Activated T-cell treated with anti-CD3 and anti-CD28 coated beads, Interleukin-2, amount 50 U/mL, for 4 hours (primary cell): ENCODE results near the gene ASXL2. TPM values are rescaled to one million over a fixed set of nuclear protein-coding genes. Genes with fewer than 3 reads are reported as not detected.

Experiments
- ATAC-seq, 2 donors: fragments of 200-7000 bp; cut with Tn5 transposase; one replicate each; pipeline ENCODE4 v1.10.0; 2021
- DNase-seq: peaks from one replicate; pipeline ENCODE4 v3.0.0-alpha.2; 2020
- H3K27me3 Mint-ChIP-seq: one replicate; pipeline ENCODE4 v1.8.0; 2021; ENCODE audit warnings: low read depth, mixed read lengths
- H3K36me3 Mint-ChIP-seq: one replicate; pipeline ENCODE4 v1.8.0; 2022; ENCODE audit warnings: mixed read lengths; ENCODE audit not compliant: insufficient read depth
- H3K4me1 Mint-ChIP-seq: one replicate; pipeline ENCODE4 v1.8.0; 2021; ENCODE audit warnings: low read depth, mixed read lengths
- H3K4me3 Mint-ChIP-seq: one replicate; pipeline ENCODE4 v1.8.0; 2021; ENCODE audit warnings: mild to moderate bottlenecking, moderate library complexity, mixed read lengths
- H3K9me3 Mint-ChIP-seq: one replicate; pipeline ENCODE4 v1.8.0; 2021; ENCODE audit warnings: mixed read lengths
- total RNA-seq, 3 donors: library from RNA; stranded (reverse); gene quantifications; one replicate each; pipeline ENCODE4 v1.2.1, GENCODE V29; 2021

The ASXL2 gene
- total RNA-seq, 3 donors from 2014 or later: 27.2 to 38.5 (median 37.5) TPM

- no peaks in the 10 kb centered on the region for H3K27me3 Mint-ChIP-seq
- no peak for ATAC-seq
- DNase-seq: no peak
- H3K9me3 Mint-ChIP-seq: no peaks in the 10 kb centered on the region
- H3K4me1 Mint-ChIP-seq: peaks cover 22% of the 10 kb centered on the region
- H3K4me3 Mint-ChIP-seq: no peak overlapping the region
- peaks cover 11% of the 10 kb centered on the region for H3K36me3 Mint-ChIP-seq
Measured at GRCh38 chr2:25784404-25784803, 93.9 kb downstream of the ASXL2 start.

GRCh38 chr2:25777077-25777476 is 101.2 kb downstream of the ASXL2 start:
- Mint-ChIP-seq H3K36me3 (peaks cover 14% of the 10 kb centered on the region), H3K9me3 (no peaks in the 10 kb centered on the region), H3K4me1 (peaks cover 9% of the 10 kb centered on the region), H3K4me3 (no peak overlapping the region), H3K27me3 (no peaks in the 10 kb centered on the region)
- DNase-seq (no peak), ATAC-seq (no peak)

- Mint-ChIP-seq H3K27me3 (no peaks in the 10 kb centered on the region), H3K4me3 (no peak overlapping the region), H3K9me3 (no peaks in the 10 kb centered on the region), H3K36me3 (peaks cover 33% of the 10 kb centered on the region), H3K4me1 (peaks cover 15% of the 10 kb centered on the region)
- DNase-seq: no peak
- no peak for ATAC-seq
Measured at GRCh38 chr2:25772078-25772477, 106.2 kb downstream of the ASXL2 start.

DNA sequence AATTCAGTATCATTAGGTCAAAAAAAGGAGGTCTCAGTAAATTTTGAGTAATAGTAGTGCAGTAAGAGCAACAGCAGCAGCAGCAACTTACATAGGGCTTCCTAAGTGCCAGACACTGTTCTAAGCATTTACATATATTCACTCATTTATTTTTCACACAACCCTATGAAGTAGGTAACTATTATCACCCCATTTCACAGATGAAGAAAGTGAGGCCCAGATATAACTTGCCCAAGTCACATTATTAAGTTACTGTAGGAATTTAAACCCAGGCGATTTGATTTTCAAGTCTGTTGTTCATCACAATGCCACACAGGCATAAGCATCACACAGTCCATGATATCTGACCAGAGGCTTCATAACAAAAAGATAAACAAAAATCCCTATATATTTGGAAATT is 114.7 kb downstream of the ASXL2 start:
- no peaks in the 10 kb centered on the region for H3K9me3 Mint-ChIP-seq
- H3K4me3 Mint-ChIP-seq: no peak overlapping the region
- no peaks in the 10 kb centered on the region for H3K27me3 Mint-ChIP-seq
- DNase-seq (no peak), ATAC-seq (no peak)
- peaks cover 24% of the 10 kb centered on the region for H3K4me1 Mint-ChIP-seq
- peaks cover 44% of the 10 kb centered on the region for H3K36me3 Mint-ChIP-seq

DNA sequence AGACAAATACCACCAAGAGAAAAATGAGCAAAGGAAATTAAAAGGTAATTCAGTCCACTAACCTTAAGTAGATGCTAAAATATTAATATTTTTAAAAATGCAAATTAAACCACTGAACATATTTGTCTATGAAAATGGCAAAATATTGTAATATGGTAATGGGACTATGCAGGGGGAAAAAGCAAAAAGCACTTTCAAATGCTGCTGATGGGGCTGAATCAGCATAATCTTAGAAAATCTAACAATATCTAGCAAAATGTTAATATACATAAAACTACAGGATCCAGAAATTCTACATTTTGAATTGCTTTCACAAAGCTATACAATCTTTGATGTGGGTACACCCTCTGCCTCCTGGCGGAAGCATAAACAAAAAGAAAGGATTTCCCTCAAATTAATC is 118.0 kb downstream of the ASXL2 start:
- no peaks in the 10 kb centered on the region for H3K9me3 Mint-ChIP-seq
- H3K36me3 Mint-ChIP-seq: peaks cover 25% of the 10 kb centered on the region
- DNase-seq (no peak), ATAC-seq (no peak)
- H3K4me1 Mint-ChIP-seq: peaks cover 3% of the 10 kb centered on the region
- no peaks in the 10 kb centered on the region for H3K27me3 Mint-ChIP-seq
- no peak overlapping the region for H3K4me3 Mint-ChIP-seq

- ATAC-seq (no peak), DNase-seq (no peak)
- Mint-ChIP-seq H3K4me1 (peaks cover 5% of the 10 kb centered on the region), H3K36me3 (peaks cover 34% of the 10 kb centered on the region), H3K9me3 (no peaks in the 10 kb centered on the region), H3K4me3 (no peak overlapping the region), H3K27me3 (no peaks in the 10 kb centered on the region)
Measured at GRCh38 chr2:25758348-25758747, 119.9 kb downstream of the ASXL2 start.

DNA sequence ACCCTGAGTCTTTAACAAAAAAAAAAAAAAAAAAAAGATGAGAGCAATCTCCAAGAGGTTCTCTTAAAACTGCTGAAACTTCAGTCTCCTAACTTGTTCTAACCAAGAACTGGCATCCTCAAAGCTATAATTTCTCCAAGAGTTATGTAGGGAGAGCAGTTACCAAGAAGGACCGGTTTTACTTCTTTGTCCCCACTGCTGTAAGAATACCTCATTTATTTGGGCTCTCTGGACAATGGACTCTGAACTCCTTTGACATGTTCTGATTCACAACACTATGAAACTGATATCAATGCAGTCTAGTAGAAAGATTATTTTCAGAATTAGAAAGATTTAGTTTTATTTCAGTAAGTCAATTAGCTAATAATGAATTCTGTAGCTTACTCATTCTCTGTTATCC is 120.4 kb downstream of the ASXL2 start:
- ATAC-seq: no peak
- H3K27me3 Mint-ChIP-seq: no peaks in the 10 kb centered on the region
- H3K36me3 Mint-ChIP-seq: peaks cover 36% of the 10 kb centered on the region

DNA sequence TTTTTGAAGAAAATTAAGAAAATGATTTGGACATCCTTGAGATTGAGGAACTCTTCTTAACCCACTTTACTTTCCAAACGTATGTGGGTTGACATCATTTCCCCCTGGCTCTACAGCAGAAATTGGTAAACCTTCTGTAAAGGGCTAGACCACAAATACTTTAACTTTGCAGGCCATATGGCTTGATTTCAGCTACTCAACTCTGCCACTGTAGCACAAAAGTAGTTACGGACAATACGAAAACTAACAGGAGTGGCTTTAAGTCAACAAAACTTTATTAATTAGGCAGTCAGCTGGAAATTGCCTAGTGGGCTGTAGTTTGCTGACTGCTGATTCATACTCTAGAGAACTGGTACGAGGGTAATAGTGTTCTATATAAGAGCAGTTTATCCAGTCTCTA is 121.8 kb downstream of the ASXL2 start:
- peaks cover 10% of the 10 kb centered on the region for H3K4me1 Mint-ChIP-seq
- no peaks in the 10 kb centered on the region for H3K27me3 Mint-ChIP-seq
- no peaks in the 10 kb centered on the region for H3K9me3 Mint-ChIP-seq
- no peak overlapping the region for H3K4me3 Mint-ChIP-seq
- ATAC-seq (no peak), DNase-seq (no peak)
- H3K36me3 Mint-ChIP-seq: peaks cover 37% of the 10 kb centered on the region

More for the DNA sequence above, 120.4 kb downstream of the ASXL2 start:
- Mint-ChIP-seq H3K4me3 (no peak overlapping the region), H3K9me3 (no peaks in the 10 kb centered on the region), H3K4me1 (peaks cover 9% of the 10 kb centered on the region)
- no peak for DNase-seq

- no peak overlapping the region for H3K4me3 Mint-ChIP-seq
- no peaks in the 10 kb centered on the region for H3K27me3 Mint-ChIP-seq
- H3K4me1 Mint-ChIP-seq: peaks cover 18% of the 10 kb centered on the region
- H3K9me3 Mint-ChIP-seq: no peaks in the 10 kb centered on the region
- DNase-seq (no peak), ATAC-seq (peak in 1 of 2 donors; percentile 18)
- H3K36me3 Mint-ChIP-seq: peaks cover 44% of the 10 kb centered on the region
Measured at GRCh38 chr2:25749676-25750075, 128.6 kb downstream of the ASXL2 start.

DNA sequence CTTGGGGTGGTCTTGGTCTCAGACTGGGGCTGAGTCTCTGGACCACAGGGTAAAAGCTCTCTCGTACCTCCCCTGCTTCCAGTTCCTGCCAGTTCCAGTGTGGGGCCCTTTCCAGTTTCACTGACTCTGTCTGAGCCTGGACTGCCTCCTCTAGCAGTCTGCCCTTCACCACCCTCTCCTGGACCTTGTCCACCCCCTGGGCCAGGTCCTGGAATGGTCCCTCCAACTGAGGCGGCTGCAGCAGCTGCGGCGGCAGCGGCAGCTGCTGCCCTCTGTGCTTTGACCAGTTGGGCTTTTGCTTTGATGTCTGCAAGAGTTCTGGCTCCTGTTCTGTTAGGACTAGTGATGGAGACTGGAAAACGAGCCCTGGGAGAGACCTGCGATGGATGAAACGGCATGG is 134.2 kb downstream of the ASXL2 start:
- H3K36me3 Mint-ChIP-seq: peaks cover 29% of the 10 kb centered on the region
- ATAC-seq: no peak
- H3K4me3 Mint-ChIP-seq: no peak overlapping the region

DNA sequence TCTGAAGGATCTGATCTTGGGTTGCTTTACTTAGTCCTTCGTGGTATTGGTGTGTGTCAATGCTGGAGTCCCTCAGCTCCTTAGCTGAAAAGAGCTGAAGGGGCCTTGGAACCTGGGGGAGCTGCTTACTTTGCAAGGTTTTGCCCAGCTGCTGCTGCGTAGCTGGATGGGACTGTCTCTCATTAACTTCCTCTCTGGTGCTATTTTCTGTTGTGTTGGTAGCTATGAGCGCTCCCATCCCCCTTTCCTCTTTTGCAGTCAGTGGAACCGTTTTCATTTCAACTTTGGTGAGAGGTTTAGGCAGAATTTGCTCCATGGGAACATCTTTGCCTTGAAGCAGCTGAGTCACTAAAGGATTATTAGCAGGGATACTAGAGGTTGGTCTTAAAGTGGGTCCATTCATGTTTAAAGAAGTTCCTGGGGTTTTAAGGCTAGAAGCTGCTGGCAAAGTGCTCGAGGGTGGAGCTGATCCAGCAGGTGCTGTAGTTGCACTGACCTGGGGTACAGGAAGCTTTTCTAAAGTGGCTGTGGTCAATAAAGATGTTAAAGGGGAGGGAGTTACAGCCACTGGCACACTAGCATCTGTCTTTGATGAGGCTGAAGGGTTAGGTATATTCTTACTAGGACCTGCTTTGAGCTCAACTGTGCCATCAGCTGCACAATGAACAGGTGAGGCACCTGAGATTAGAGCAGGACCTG is 135.0 kb downstream of the ASXL2 start:
- peak overlapping the region; percentile 24 for H3K4me3 Mint-ChIP-seq
- ATAC-seq (peak in 1 of 2 donors; percentile 10), DNase-seq (no peak)
- peaks cover 22% of the 10 kb centered on the region for H3K4me1 Mint-ChIP-seq
- no peaks in the 10 kb centered on the region for H3K27me3 Mint-ChIP-seq
- peaks cover 34% of the 10 kb centered on the region for H3K36me3 Mint-ChIP-seq
- H3K9me3 Mint-ChIP-seq: no peaks in the 10 kb centered on the region

More for the DNA sequence above, 134.2 kb downstream of the ASXL2 start:
- Mint-ChIP-seq H3K9me3 (no peaks in the 10 kb centered on the region), H3K27me3 (no peaks in the 10 kb centered on the region), H3K4me1 (peaks cover 22% of the 10 kb centered on the region)
- no peak for DNase-seq

- no peaks in the 10 kb centered on the region for H3K27me3 Mint-ChIP-seq
- DNase-seq (no peak), ATAC-seq (no peak)
- H3K9me3 Mint-ChIP-seq: no peaks in the 10 kb centered on the region
- H3K36me3 Mint-ChIP-seq: peaks cover 28% of the 10 kb centered on the region
- no peak overlapping the region for H3K4me3 Mint-ChIP-seq
- peaks cover 22% of the 10 kb centered on the region for H3K4me1 Mint-ChIP-seq
Measured at GRCh38 chr2:25742501-25742900, 135.8 kb downstream of the ASXL2 start.

DNA sequence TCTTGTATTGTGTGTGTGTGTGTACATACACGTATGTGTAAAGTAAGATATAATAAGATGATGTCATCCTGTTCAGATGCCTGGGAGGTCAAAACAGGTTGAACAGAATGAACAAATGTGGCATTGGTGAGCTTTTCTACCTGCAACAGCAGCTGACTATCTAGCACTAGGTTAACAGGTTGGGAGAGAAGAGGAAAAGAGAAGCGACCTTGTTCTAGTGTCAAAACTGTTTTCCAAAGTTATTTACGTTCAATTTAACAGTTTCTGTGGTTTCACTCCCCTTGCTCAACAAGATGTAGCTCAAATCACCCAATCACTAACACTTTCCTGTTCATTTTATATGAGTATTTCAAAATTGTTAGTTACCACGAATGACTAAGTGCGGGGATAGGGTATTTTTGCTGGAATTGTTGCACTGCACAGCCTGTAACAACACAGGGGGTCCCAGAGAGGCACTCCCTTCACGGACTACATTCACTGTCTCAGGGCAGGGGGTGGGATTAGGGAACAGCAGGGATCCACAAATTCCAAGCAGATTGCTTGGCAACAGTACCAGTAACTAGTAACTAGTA is 137.4 kb downstream of the ASXL2 start:
- Mint-ChIP-seq H3K9me3 (no peaks in the 10 kb centered on the region), H3K4me3 (no peak overlapping the region), H3K36me3 (peaks cover 26% of the 10 kb centered on the region), H3K27me3 (no peaks in the 10 kb centered on the region), H3K4me1 (peaks cover 22% of the 10 kb centered on the region)
- ATAC-seq: no peak
- no peak for DNase-seq

- no peaks in the 10 kb centered on the region for H3K9me3 Mint-ChIP-seq
- DNase-seq: no peak
- no peaks in the 10 kb centered on the region for H3K27me3 Mint-ChIP-seq
- H3K4me1 Mint-ChIP-seq: peaks cover 12% of the 10 kb centered on the region
- no peak overlapping the region for H3K4me3 Mint-ChIP-seq
- no peak for ATAC-seq
- peaks cover 24% of the 10 kb centered on the region for H3K36me3 Mint-ChIP-seq
Measured at GRCh38 chr2:25738383-25739343, 139.6 kb downstream of the ASXL2 start.
